OCI-LY3 (cell line): Measurements from ENCODE around the gene NSL1.
"Not testable (repeated sequence)": the region's sequence is repeated elsewhere in the genome, so short reads cannot be mapped to it uniquely, and the experiment has no call there.

Experiments
- H2AFZ ChIP-seq: fragments of 200-600, 300-600 bp; shearing (Covaris generic); 2 replicates; pipeline ENCODE4 v1.6.0; 2014; ENCODE audit warnings: antibody characterized with exemption, low read depth, low read length
- H3K27ac ChIP-seq: fragments of 200-600, 300-600 bp; sonication (generic); 2 replicates; pipeline ENCODE4 v1.5.1; 2014; ENCODE audit warnings: mild to moderate bottlenecking, low read length, moderate library complexity, mixed read lengths
- H3K27me3 ChIP-seq: fragments of 200-600, 300-600 bp; sonication (generic); 2 replicates; pipeline ENCODE4 v1.6.1; 2014; ENCODE audit warnings: low read depth, low read length, mixed read lengths
- H3K36me3 ChIP-seq: fragments of 200-600, 300-600 bp; sonication (generic); replicated peaks from 2 replicates; pipeline ENCODE3; 2014; ENCODE audit warnings: low read depth, low read length, mixed read lengths
- H3K4me1 ChIP-seq: fragments of 300-600, 200-600 bp; sonication (generic); 2 replicates; pipeline ENCODE4 v1.6.1; 2014; ENCODE audit warnings: low read length, mixed read lengths
- H3K4me2 ChIP-seq: fragments of 200-600, 300-600 bp; sonication (generic); 2 replicates; pipeline ENCODE4 v1.6.1; 2014; ENCODE audit warnings: low read length, mixed read lengths
- H3K4me3 ChIP-seq: fragments of 300-600, 200-600 bp; sonication (generic); 2 replicates; pipeline ENCODE4 v1.5.1; 2014; ENCODE audit warnings: antibody characterized with exemption, mild to moderate bottlenecking, low read length, moderate library complexity
- H3K79me2 ChIP-seq: fragments of 300-600, 200-600 bp; shearing (Covaris generic); 2 replicates; pipeline ENCODE4 v1.6.1; 2014; ENCODE audit warnings: mild to moderate bottlenecking, low read length, mixed read lengths
- H3K9ac ChIP-seq: fragments of 300-600, 200-600 bp; shearing (Covaris generic); 2 replicates; pipeline ENCODE4 v1.6.0; 2014; ENCODE audit warnings: mild to moderate bottlenecking, low read length, moderate library complexity
- H3K9me3 ChIP-seq: fragments of 200-600, 300-600 bp; shearing (Covaris generic); 2 replicates; pipeline ENCODE4 v1.6.1; 2014; ENCODE audit warnings: low read length, mixed read lengths; ENCODE audit not compliant: insufficient read depth
- H4K20me1 ChIP-seq: fragments of 200-600, 300-600 bp; sonication (generic); 2 replicates; pipeline ENCODE4 v1.6.1; 2016; ENCODE audit warnings: low read length, mixed read lengths; ENCODE audit not compliant: insufficient read depth
- CTCF ChIP-seq: fragments of 200-600, 300-600 bp; sonication (generic); IDR thresholded peaks from 2 replicates; pipeline ENCODE4 v1.5.1; 2014; ENCODE audit warnings: antibody characterized with exemption, low read length, low read depth
- EZH2phosphoT487 ChIP-seq: fragments of 200-600 bp; shearing (Covaris generic); IDR thresholded peaks from 2 replicates; pipeline ENCODE4 v1.6.1; 2018; ENCODE audit warnings: antibody characterized with exemption, mixed run types, low read depth

NSL1 gene

GRCh38 chr1:212727386-212728181, 64.0 kb downstream of the NSL1 start:
- Histone ChIP-seq H3K79me2 (no peaks in the 10 kb centered on the region), H3K27ac (no peak overlapping the region), H3K9ac (no peak overlapping the region)

GRCh38 chr1:212724679-212725078, 66.9 kb downstream of the NSL1 start:
- not testable (repeated sequence) for H3K27ac ChIP-seq, H4K20me1 ChIP-seq, H3K27me3 ChIP-seq, H3K4me2 ChIP-seq, H3K9me3 ChIP-seq, H3K4me1 ChIP-seq, H3K4me3 ChIP-seq, H3K79me2 ChIP-seq, H2AFZ ChIP-seq, H3K9ac ChIP-seq
- H3K36me3 ChIP-seq: peaks cover 19% of the 10 kb centered on the region

More at GRCh38 chr1:212727386-212728181, 64.0 kb downstream of the NSL1 start:
- H3K9me3 ChIP-seq: no peaks in the 10 kb centered on the region
- peaks cover 27% of the 10 kb centered on the region for H3K36me3 ChIP-seq
- no peaks in the 10 kb centered on the region for H3K27me3 ChIP-seq
- no peak overlapping the region for H3K4me2 ChIP-seq
- no peaks in the 10 kb centered on the region for H4K20me1 ChIP-seq
- H3K4me1 ChIP-seq: peaks cover 8% of the 10 kb centered on the region; the same call in 1 of the 2 replicates
- no peak overlapping the region for H2AFZ ChIP-seq
- TF ChIP-seq CTCF (no peak), EZH2phosphoT487 (no peak)
- H3K4me3 ChIP-seq: no peak overlapping the region

- no peaks in the 10 kb centered on the region for H4K20me1 ChIP-seq
- H3K9me3 ChIP-seq: no peaks in the 10 kb centered on the region
- H3K27me3 ChIP-seq: no peaks in the 10 kb centered on the region
- H3K36me3 ChIP-seq: peaks cover 17% of the 10 kb centered on the region
- no peak overlapping the region for H3K27ac ChIP-seq
- H3K79me2 ChIP-seq: no peaks in the 10 kb centered on the region
- no peak overlapping the region for H3K4me2 ChIP-seq
- H3K4me3 ChIP-seq: no peak overlapping the region
- TF ChIP-seq EZH2phosphoT487 (no peak), CTCF (no peak)
- H2AFZ ChIP-seq: no peak overlapping the region
- H3K4me1 ChIP-seq: peaks cover 6% of the 10 kb centered on the region
- H3K9ac ChIP-seq: no peak overlapping the region
These were observed 69.2 kb downstream of the NSL1 start for GRCh38 chr1:212722270-212722957.

- Histone ChIP-seq H3K27ac (no peak overlapping the region), H3K36me3 (peaks cover 9% of the 10 kb centered on the region), H3K4me1 (peaks cover 6% of the 10 kb centered on the region), H3K79me2 (no peaks in the 10 kb centered on the region), H2AFZ (no peak overlapping the region), H3K4me3 (no peak overlapping the region), H3K4me2 (no peak overlapping the region), H3K9me3 (no peaks in the 10 kb centered on the region), H3K27me3 (no peaks in the 10 kb centered on the region), H4K20me1 (no peaks in the 10 kb centered on the region), H3K9ac (no peak overlapping the region)
- TF ChIP-seq EZH2phosphoT487 (no peak), CTCF (no peak)
These were observed 70.0 kb downstream of the NSL1 start for GRCh38 chr1:212721388-212722247.
